ENCODE data around the gene UPF1.

Gene UPF1

GRCh38 chr19:18898607-18899408 lies 67.0 kb downstream of the UPF1 start (continued):
- TF ChIP-seq HOXC10 (CRISPR knock-in tag; IDR thresholded peaks at IDR 0.05), result no peak
- TF ChIP-seq ZSCAN30 (tag by site-specific recombination; IDR thresholded peaks at IDR 0.05), result no peak
- no peak for TF ChIP-seq YY2 (tag by site-specific recombination; IDR thresholded peaks at IDR 0.05)
- no peak for TF ChIP-seq ZNF133 (tag by site-specific recombination; IDR thresholded peaks at IDR 0.05)

- H3K4me1 ChIP-seq (ENCODE audit: control insufficient read depth, insufficient read depth, low read length), result no peaks in the 10 kb centered on the region
- ChIA-PET CTCF (no interaction called here), POLR2A (interaction anchor here (1.4 kb wide), 1 partner anchor 19 kb away, joined by 4 read pairs; the partner anchor contains the start of genes COPE and DDX49)
- H3K9me3 ChIP-seq (ENCODE audit: control insufficient read depth, insufficient read depth, low read depth, low read length), result no peaks in the 10 kb centered on the region
- peaks cover 0 to 44% of the 10 kb centered on the region in 2 experiments; a peak in 2 of 3 replicates for H3K36me3 ChIP-seq (ENCODE audit: control insufficient read depth in 2 of 2, insufficient read depth in 1 of 2, low read length in 2 of 2)
- TF ChIP-seq ZFP37 (tag by site-specific recombination; IDR thresholded peaks at IDR 0.05) (no peak), ZEB2 (tag by site-specific recombination; IDR thresholded peaks at IDR 0.05) (0 out of 2 replicates have a peak, but pooled peaks have one; percentile 18)
- no peak overlapping the region for H3K27ac ChIP-seq (ENCODE audit: extremely low read depth, low read depth, low read length)
- no peak overlapping the region for H3K4me3 ChIP-seq (ENCODE audit: low read depth, low read length)
These were observed 68.1 kb downstream of the UPF1 start for GRCh38 chr19:18899624-18900560.

- Histone ChIP-seq H3K4me1 (ENCODE audit: control insufficient read depth, insufficient read depth, low read length) (no peaks in the 10 kb centered on the region), H3K9me3 (ENCODE audit: control insufficient read depth, insufficient read depth, low read depth, low read length) (no peaks in the 10 kb centered on the region), H3K27ac (ENCODE audit: extremely low read depth, low read depth, low read length) (no peak overlapping the region), H3K36me3 (ENCODE audit: control insufficient read depth in 2 of 2, insufficient read depth in 1 of 2, low read length in 2 of 2) (peaks cover 0 to 54% of the 10 kb centered on the region in 2 experiments; a peak in 2 of 3 replicates), H3K4me3 (ENCODE audit: low read depth, low read length) (no peak overlapping the region)
- TF ChIP-seq GLIS1 (tag by site-specific recombination; IDR thresholded peaks at IDR 0.05) (peak; percentile 57; the same call in 1 of the 2 replicates), GLIS2 (tag by site-specific recombination; IDR thresholded peaks at IDR 0.05) (no peak), ZNF561 (tag by site-specific recombination; IDR thresholded peaks at IDR 0.05; ENCODE audit: borderline replicate concordance) (no peak)
- CTCF ChIA-PET, result interaction anchor here (0.5 to 0.9 kb wide), 3 partner anchors 25 to 212 kb away, joined by 3 to 8 read pairs (median 4); no protein-coding TSS in a partner anchor
- POLR2A ChIA-PET, result interaction anchor here (1.4 kb wide), 1 partner anchor 18 kb away, joined by 4 read pairs; the partner anchor contains the start of genes COPE and DDX49
These were observed 69.1 kb downstream of the UPF1 start for GRCh38 chr19:18900700-18901481.

- Histone ChIP-seq H3K36me3 (ENCODE audit: control insufficient read depth in 2 of 2, insufficient read depth in 1 of 2, low read length in 2 of 2) (peaks cover 0 to 59% of the 10 kb centered on the region in 2 experiments; a peak in 2 of 3 replicates), H3K4me3 (ENCODE audit: low read depth, low read length) (no peak overlapping the region), H3K27ac (ENCODE audit: extremely low read depth, low read depth, low read length) (no peak overlapping the region), H3K9me3 (ENCODE audit: control insufficient read depth, insufficient read depth, low read depth, low read length) (no peaks in the 10 kb centered on the region), H3K4me1 (ENCODE audit: control insufficient read depth, insufficient read depth, low read length) (no peaks in the 10 kb centered on the region)
- CTCF ChIA-PET, result interaction anchor here (0.5 to 0.9 kb wide), 4 partner anchors 26 to 266 kb away, joined by 3 to 8 read pairs (median 4); no protein-coding TSS in a partner anchor
- POLR2A ChIA-PET, result no interaction called here
- no peak for TF ChIP-seq ZNF426 (tag by site-specific recombination; IDR thresholded peaks at IDR 0.05)
- no peak for TF ChIP-seq ZNF791 (tag by site-specific recombination; IDR thresholded peaks at IDR 0.05)
- no peak for TF ChIP-seq CTCF (tag by site-specific recombination; IDR thresholded peaks at IDR 0.05)
- no peak for TF ChIP-seq ZNF48 (tag by site-specific recombination; IDR thresholded peaks at IDR 0.05)
- no peak for TF ChIP-seq KLF1 (tag by site-specific recombination; IDR thresholded peaks at IDR 0.05)
- TF ChIP-seq ZNF324 (tag by site-specific recombination; IDR thresholded peaks at IDR 0.05), result no peak
- no peak for TF ChIP-seq ZNF585B (tag by site-specific recombination; IDR thresholded peaks at IDR 0.05)
- no peak for TF ChIP-seq ZNF621 (tag by site-specific recombination; IDR thresholded peaks at IDR 0.05)
- TF ChIP-seq ZNF16 (tag by site-specific recombination; IDR thresholded peaks at IDR 0.05; ENCODE audit: low read depth), result no peak
- no peak for TF ChIP-seq PRDM1 (tag by site-specific recombination; IDR thresholded peaks at IDR 0.05)
- TF ChIP-seq ZNF354C (tag by site-specific recombination; IDR thresholded peaks at IDR 0.05; ENCODE audit: borderline replicate concordance, low read depth), result no peak
- TF ChIP-seq ZNF19 (tag by site-specific recombination; IDR thresholded peaks at IDR 0.05; ENCODE audit: low read depth), result no peak
- TF ChIP-seq ZNF18 (tag by site-specific recombination; IDR thresholded peaks at IDR 0.05), result no peak
- no peak for TF ChIP-seq HOXA7 (CRISPR knock-in tag; IDR thresholded peaks at IDR 0.05; ENCODE audit: borderline replicate concordance)
- no peak for TF ChIP-seq KLF9 (tag by site-specific recombination; IDR thresholded peaks at IDR 0.05; ENCODE audit: low read depth)
These were observed 69.7 kb downstream of the UPF1 start for GRCh38 chr19:18901491-18901890.

All from HEK293 (cell line).